Loucy (cell line): ENCODE data around the gene MYOC.

ENCODE experiments used
- CTCF ChIP-seq: fragments of 200-600 bp; sonication (generic); conservative IDR thresholded peaks from 2 replicates; pipeline ENCODE4 v1.5.1; 2014; ENCODE audit warnings: mild to moderate bottlenecking, antibody characterized with exemption, low read length
- EZH2phosphoT487 ChIP-seq: fragments of 200-600 bp; IDR thresholded peaks from 2 replicates; pipeline ENCODE4 v1.6.1; 2018; ENCODE audit warnings: antibody characterized with exemption, mild to moderate bottlenecking, moderate library complexity, borderline replicate concordance

- no peak for TF ChIP-seq CTCF
- no peak for TF ChIP-seq EZH2phosphoT487
Measured at GRCh38 chr1:171643156-171643555, 9.3 kb downstream of the MYOC start.
